ENCODE measurements around the gene MTF2.

MTF2 gene

DNA sequence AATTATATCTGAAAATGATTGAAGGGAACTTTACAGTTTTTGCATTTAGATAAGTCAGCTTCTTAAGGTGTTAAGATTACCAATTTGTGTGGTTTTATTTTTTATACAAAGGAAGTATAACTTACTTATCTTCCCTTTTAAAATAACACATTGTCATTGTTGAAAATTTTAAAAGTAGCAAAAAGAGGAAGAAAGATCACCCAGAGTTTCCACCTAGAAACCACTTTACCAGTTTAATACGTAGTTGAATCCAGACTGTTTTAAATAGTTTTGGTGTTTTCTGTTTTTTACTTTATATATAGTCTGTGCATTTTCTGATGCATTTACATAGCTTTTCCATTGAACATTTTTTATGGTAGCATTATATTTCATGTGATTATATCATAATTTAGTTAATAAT, 107.6 kb downstream of the MTF2 start:
- DNase-seq (ENCODE audit: low read depth in 2 of 2), result no peak

Data from stimulated activated CD8-positive, alpha-beta memory T cell treated with anti-CD3 and anti-CD28 coated beads, Interleukin-15, amount 100 ng/mL, for 48 hours (primary cell).